Measurements from ENCODE around the gene TIGD3. TPM values are rescaled to one million over a fixed set of nuclear protein-coding genes. Genes with fewer than 3 reads are reported as not detected.

Gene TIGD3
- total and polyA plus RNA-seq, 9 of the 15 experiments (the other 6 are each of a cell fraction or from before 2014, with no cell fraction given): 0.06 to 1.3 (median 0.56) TPM

DNA sequence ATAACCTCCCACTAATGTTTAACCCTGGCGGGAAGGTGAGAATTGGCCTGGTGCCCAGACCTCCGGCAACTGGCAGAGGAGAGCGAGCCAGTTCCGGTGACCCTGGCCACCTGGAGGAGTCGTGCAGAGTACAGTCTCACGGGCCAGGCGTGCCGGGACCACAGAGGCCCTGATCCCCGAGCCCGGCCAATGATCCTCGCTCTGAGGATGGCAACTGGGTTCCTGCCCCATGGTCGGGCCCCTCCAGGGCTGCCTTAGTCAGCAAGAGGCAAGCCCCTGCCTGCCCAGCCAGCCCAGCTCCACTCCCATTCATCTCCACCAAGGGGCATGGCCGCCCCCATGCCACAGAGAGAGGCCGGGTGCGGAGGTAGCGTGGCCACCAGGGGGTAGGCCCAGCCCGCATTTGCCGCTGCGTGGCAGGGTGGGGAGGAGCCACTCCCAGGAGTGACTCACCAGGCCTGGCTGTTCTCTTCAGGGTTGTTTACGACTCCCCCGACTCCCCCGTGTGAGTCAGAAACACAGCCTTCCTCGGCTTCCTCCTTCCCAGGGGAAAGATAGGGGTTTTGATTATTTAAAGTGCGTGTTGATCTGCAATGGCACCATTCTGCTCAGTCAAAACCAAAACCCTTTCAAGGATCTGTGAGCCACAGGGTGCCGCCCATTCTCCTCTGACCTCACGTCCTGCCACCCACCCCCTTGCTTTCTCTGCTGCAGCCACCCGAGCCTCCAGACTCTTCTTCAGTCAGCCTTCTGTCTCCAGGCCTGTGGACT lies 27.7 kb downstream of the TIGD3 start, which contains the start of gene SLC25A45 (continued):
- TF ChIP-seq PHTF2 (CRISPR knock-in tag; IDR thresholded peaks at IDR 0.05) (no peak), KLF13 (tag; IDR thresholded peaks at IDR 0.05; ENCODE audit: borderline replicate concordance, low read depth) (0 out of 2 replicates have a peak, but pooled peaks have one; percentile 33), ZKSCAN1 (IDR thresholded peaks at IDR 0.05; ENCODE audit: low read depth, low read length) (no peak), TEAD2 (tag; IDR thresholded peaks at IDR 0.05) (no peak), ZFX (CRISPR knock-in tag; IDR thresholded peaks at IDR 0.05) (peak; percentile 98), MAFF (IDR thresholded peaks at IDR 0.05; ENCODE audit: low read length) (no peak), HMG20B (CRISPR knock-in tag; IDR thresholded peaks at IDR 0.05) (no peak)
- TF ChIP-seq, protein P1, sequence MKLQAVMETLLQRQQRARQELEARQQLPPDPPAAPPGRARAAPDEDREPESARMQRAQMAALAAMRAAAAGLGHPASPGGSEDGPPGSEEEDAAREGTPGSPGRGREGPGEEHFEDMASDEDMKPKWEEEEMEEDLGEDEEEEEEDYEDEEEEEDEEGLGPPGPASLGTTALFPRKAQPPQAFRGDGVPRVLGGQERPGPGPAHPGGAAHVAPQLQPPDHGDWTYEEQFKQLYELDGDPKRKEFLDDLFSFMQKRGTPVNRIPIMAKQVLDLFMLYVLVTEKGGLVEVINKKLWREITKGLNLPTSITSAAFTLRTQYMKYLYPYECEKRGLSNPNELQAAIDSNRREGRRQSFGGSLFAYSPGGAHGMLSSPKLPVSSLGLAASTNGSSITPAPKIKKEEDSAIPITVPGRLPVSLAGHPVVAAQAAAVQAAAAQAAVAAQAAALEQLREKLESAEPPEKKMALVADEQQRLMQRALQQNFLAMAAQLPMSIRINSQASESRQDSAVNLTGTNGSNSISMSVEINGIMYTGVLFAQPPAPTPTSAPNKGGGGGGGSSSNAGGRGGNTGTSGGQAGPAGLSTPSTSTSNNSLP (IDR thresholded peaks at IDR 0.05; ENCODE audit: borderline replicate concordance, low read depth, low read length): peak; percentile 55; the same call in 1 of the 2 replicates
- TF ChIP-seq, protein P2, sequence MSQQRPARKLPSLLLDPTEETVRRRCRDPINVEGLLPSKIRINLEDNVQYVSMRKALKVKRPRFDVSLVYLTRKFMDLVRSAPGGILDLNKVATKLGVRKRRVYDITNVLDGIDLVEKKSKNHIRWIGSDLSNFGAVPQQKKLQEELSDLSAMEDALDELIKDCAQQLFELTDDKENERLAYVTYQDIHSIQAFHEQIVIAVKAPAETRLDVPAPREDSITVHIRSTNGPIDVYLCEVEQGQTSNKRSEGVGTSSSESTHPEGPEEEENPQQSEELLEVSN (IDR thresholded peaks at IDR 0.05; ENCODE audit: borderline replicate concordance in 1 of 2, extremely low read depth in 1 of 2, insufficient read depth in 1 of 2, insufficient read length in 1 of 2, low read depth in 1 of 2, low read length in 1 of 2, poor library complexity in 1 of 2, severe bottlenecking in 1 of 2): peak in 1 of 2 experiments; percentile 44
- TF ChIP-seq, protein P3, sequence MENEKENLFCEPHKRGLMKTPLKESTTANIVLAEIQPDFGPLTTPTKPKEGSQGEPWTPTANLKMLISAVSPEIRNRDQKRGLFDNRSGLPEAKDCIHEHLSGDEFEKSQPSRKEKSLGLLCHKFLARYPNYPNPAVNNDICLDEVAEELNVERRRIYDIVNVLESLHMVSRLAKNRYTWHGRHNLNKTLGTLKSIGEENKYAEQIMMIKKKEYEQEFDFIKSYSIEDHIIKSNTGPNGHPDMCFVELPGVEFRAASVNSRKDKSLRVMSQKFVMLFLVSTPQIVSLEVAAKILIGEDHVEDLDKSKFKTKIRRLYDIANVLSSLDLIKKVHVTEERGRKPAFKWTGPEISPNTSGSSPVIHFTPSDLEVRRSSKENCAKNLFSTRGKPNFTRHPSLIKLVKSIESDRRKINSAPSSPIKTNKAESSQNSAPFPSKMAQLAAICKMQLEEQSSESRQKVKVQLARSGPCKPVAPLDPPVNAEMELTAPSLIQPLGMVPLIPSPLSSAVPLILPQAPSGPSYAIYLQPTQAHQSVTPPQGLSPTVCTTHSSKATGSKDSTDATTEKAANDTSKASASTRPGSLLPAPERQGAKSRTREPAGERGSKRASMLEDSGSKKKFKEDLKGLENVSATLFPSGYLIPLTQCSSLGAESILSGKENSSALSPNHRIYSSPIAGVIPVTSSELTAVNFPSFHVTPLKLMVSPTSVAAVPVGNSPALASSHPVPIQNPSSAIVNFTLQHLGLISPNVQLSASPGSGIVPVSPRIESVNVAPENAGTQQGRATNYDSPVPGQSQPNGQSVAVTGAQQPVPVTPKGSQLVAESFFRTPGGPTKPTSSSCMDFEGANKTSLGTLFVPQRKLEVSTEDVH (IDR thresholded peaks at IDR 0.05; ENCODE audit: low read depth, partially characterized antibody): peak; percentile 22
